ENCODE data around the gene MXRA7.

The MXRA7 gene

GRCh38 chr17:76646712-76647111, 64.1 kb downstream of the MXRA7 start:
- no peak overlapping the region for H2AFZ ChIP-seq (ENCODE audit: low read depth, low read length)
- H3K4me3 ChIP-seq (ENCODE audit: low read length): no peak overlapping the region
- TF ChIP-seq EZH2phosphoT487 (IDR thresholded peaks at IDR 0.05; ENCODE audit: low read depth) (no peak), CTCF (IDR thresholded peaks at IDR 0.05; ENCODE audit: low read depth, low read length) (no peak)
- H3K27me3 ChIP-seq (ENCODE audit: low read depth, low read length): peaks cover 25% of the 10 kb centered on the region
- H3K4me2 ChIP-seq (ENCODE audit: low read length): no peak overlapping the region
- no peak overlapping the region for H3K9ac ChIP-seq (ENCODE audit: low read length)
- no peaks in the 10 kb centered on the region for H3K36me3 ChIP-seq (replicated peaks; ENCODE audit: low read depth, low read length)
- H3K79me2 ChIP-seq (ENCODE audit: low read length): no peaks in the 10 kb centered on the region
- no peak overlapping the region for H3K27ac ChIP-seq (ENCODE audit: low read length)
- H3K4me1 ChIP-seq (ENCODE audit: low read length): peaks cover under 1% of the 10 kb centered on the region; the same call in 1 of the 2 replicates
- H3K9me3 ChIP-seq (ENCODE audit: insufficient read depth, low read length): no peaks in the 10 kb centered on the region
- no peaks in the 10 kb centered on the region for H4K20me1 ChIP-seq (ENCODE audit: insufficient read depth, low read length)

GRCh38 chr17:76645481-76645880, 65.3 kb downstream of the MXRA7 start:
- H3K36me3 ChIP-seq (replicated peaks; ENCODE audit: low read depth, low read length): no peaks in the 10 kb centered on the region
- H3K27ac ChIP-seq (ENCODE audit: low read length): no peak overlapping the region
- H3K79me2 ChIP-seq (ENCODE audit: low read length): no peaks in the 10 kb centered on the region
- peaks cover 13% of the 10 kb centered on the region for H3K4me1 ChIP-seq (ENCODE audit: low read length)
- H3K4me3 ChIP-seq (ENCODE audit: low read length): no peak overlapping the region
- H3K4me2 ChIP-seq (ENCODE audit: low read length): no peak overlapping the region
- no peaks in the 10 kb centered on the region for H4K20me1 ChIP-seq (ENCODE audit: insufficient read depth, low read length)
- H3K27me3 ChIP-seq (ENCODE audit: low read depth, low read length): peaks cover 24% of the 10 kb centered on the region
- H3K9ac ChIP-seq (ENCODE audit: low read length): no peak overlapping the region
- H2AFZ ChIP-seq (ENCODE audit: low read depth, low read length): no peak overlapping the region
- TF ChIP-seq EZH2phosphoT487 (IDR thresholded peaks at IDR 0.05; ENCODE audit: low read depth) (no peak), CTCF (IDR thresholded peaks at IDR 0.05; ENCODE audit: low read depth, low read length) (no peak)
- H3K9me3 ChIP-seq (ENCODE audit: insufficient read depth, low read length): no peaks in the 10 kb centered on the region

GRCh38 chr17:76644995-76645394, 65.8 kb downstream of the MXRA7 start:
- Histone ChIP-seq H2AFZ (ENCODE audit: low read depth, low read length) (no peak overlapping the region), H3K36me3 (replicated peaks; ENCODE audit: low read depth, low read length) (no peaks in the 10 kb centered on the region), H3K27ac (ENCODE audit: low read length) (no peak overlapping the region), H3K79me2 (ENCODE audit: low read length) (no peaks in the 10 kb centered on the region), H3K9ac (ENCODE audit: low read length) (no peak overlapping the region), H3K9me3 (ENCODE audit: insufficient read depth, low read length) (no peaks in the 10 kb centered on the region), H4K20me1 (ENCODE audit: insufficient read depth, low read length) (no peaks in the 10 kb centered on the region), H3K4me3 (ENCODE audit: low read length) (no peak overlapping the region), H3K27me3 (ENCODE audit: low read depth, low read length) (peaks cover 24% of the 10 kb centered on the region), H3K4me1 (ENCODE audit: low read length) (peaks cover 16% of the 10 kb centered on the region), H3K4me2 (ENCODE audit: low read length) (no peak overlapping the region)
- no peak for TF ChIP-seq EZH2phosphoT487 (IDR thresholded peaks at IDR 0.05; ENCODE audit: low read depth)
- no peak for TF ChIP-seq CTCF (IDR thresholded peaks at IDR 0.05; ENCODE audit: low read depth, low read length)

- Histone ChIP-seq H3K36me3 (replicated peaks; ENCODE audit: low read depth, low read length) (no peaks in the 10 kb centered on the region), H3K9ac (ENCODE audit: low read length) (no peak within 1 kb of the TSS), H3K79me2 (ENCODE audit: low read length) (no peaks in the 10 kb centered on the region), H4K20me1 (ENCODE audit: insufficient read depth, low read length) (no peaks in the 10 kb centered on the region), H3K27me3 (ENCODE audit: low read depth, low read length) (peaks cover 27% of the 10 kb centered on the region), H3K4me2 (ENCODE audit: low read length) (no peak within 1 kb of the TSS), H3K4me1 (ENCODE audit: low read length) (peaks cover 16% of the 10 kb centered on the region), H3K9me3 (ENCODE audit: insufficient read depth, low read length) (no peaks in the 10 kb centered on the region), H3K4me3 (ENCODE audit: low read length) (no peak within 1 kb of the TSS), H3K27ac (ENCODE audit: low read length) (no peak within 1 kb of the TSS), H2AFZ (ENCODE audit: low read depth, low read length) (no peak within 1 kb of the TSS)
- TF ChIP-seq CTCF (IDR thresholded peaks at IDR 0.05; ENCODE audit: low read depth, low read length) (no peak), EZH2phosphoT487 (IDR thresholded peaks at IDR 0.05; ENCODE audit: low read depth) (no peak)
These were observed 67.1 kb downstream of the MXRA7 start, which contains the start of gene ST6GALNAC1 for GRCh38 chr17:76643553-76644148. TSS of gene ST6GALNAC1 (minus strand) at chr17:76643757. CDS start at chr17:76643638, 119 bp downstream.

Measured in OCI-LY3 (cell line).